Measurements from ENCODE around the gene AP3M1. TPM values are rescaled to one million over a fixed set of nuclear protein-coding genes. Genes with fewer than 3 reads are reported as not detected.

Gene AP3M1
- total and polyA plus RNA-seq, 12 donors, result 6.6 to 33.2 (median 27.4) TPM

DNA sequence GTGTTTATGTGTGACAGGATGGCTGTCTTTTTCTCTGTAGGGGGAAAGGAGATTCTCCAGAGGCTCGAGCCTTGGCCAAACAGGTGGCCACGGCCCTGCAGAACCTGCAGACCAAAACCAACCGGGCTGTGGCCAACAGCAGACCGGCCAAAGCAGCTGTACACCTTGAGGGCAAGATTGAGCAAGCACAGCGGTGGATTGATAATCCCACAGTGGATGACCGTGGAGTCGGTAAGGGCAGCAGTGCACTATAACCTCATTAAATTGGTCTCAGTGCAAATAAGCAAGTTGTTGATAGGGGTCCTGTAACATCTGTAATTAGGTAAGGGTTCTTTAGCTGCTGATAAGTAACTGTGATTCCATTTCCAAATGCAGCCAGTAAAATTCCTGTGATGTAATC is 56.4 kb downstream of the AP3M1 start:
- H3K27ac ChIP-seq, result no peak overlapping the region
- 92 to 96% methylated on average over 7 of the region's 7 CpGs for WGBS, 2 donors
- intact Hi-C loops (cut with DNase I), result no loop called here
- H3K27me3 ChIP-seq, result no peaks in the 10 kb centered on the region
- peaks cover 0 to 5% (median 0%) of the 10 kb centered on the region in 9 donors for H3K4me1 ChIP-seq
- H3K9me3 ChIP-seq, result no peaks in the 10 kb centered on the region
- H3K36me3 ChIP-seq, result peaks cover 0 to 100% (median 83%) of the 10 kb centered on the region in 9 donors
- DNase-seq (no peak), ATAC-seq (no peak)
- H3K4me3 ChIP-seq, result no peak overlapping the region
- TF ChIP-seq, protein P1, sequence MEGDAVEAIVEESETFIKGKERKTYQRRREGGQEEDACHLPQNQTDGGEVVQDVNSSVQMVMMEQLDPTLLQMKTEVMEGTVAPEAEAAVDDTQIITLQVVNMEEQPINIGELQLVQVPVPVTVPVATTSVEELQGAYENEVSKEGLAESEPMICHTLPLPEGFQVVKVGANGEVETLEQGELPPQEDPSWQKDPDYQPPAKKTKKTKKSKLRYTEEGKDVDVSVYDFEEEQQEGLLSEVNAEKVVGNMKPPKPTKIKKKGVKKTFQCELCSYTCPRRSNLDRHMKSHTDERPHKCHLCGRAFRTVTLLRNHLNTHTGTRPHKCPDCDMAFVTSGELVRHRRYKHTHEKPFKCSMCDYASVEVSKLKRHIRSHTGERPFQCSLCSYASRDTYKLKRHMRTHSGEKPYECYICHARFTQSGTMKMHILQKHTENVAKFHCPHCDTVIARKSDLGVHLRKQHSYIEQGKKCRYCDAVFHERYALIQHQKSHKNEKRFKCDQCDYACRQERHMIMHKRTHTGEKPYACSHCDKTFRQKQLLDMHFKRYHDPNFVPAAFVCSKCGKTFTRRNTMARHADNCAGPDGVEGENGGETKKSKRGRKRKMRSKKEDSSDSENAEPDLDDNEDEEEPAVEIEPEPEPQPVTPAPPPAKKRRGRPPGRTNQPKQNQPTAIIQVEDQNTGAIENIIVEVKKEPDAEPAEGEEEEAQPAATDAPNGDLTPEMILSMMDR (IDR thresholded peaks at IDR 0.05), result no peak

DNA sequence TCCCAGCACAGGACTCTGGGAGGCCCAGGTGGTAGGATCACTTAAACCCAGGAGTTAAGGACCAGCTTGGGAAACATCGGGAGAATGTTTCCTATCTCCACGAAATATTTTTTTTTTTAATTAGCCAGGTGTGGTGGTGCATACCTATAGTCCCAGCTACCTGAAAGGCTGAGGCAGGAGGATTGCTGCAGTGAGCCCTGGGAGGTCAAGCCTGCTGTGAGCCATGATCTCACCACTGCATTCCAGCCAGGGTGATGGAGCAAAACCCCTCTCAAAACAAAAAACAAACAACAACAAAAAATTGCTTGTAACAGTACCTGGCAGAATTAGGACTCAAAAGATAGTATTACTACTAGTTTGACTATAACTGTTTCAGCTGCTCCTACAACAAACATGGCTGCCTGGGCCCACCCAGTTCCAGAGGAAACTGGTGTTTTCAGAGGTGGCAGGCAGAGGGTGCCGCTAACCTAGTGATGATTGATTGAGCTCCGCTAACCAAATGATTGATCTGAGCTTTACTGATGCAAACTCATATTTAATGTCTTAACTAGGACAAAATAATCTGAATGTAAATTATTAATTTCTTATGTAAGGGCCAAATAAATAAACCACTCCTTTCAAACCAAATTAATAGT is 57.0 kb downstream of the AP3M1 start:
- TF ChIP-seq, protein P1 (IDR thresholded peaks at IDR 0.05), result no peak
- no peaks in the 10 kb centered on the region for H3K27me3 ChIP-seq
- peaks cover 0 to 100% (median 83%) of the 10 kb centered on the region in 9 donors for H3K36me3 ChIP-seq
- intact Hi-C loops (cut with DNase I), result no loop called here
- ATAC-seq (no peak), DNase-seq (no peak)
- H3K4me3 ChIP-seq, result no peak overlapping the region
- H3K9me3 ChIP-seq, result no peaks in the 10 kb centered on the region
- peaks cover 0 to 6% (median 0%) of the 10 kb centered on the region in 9 donors for H3K4me1 ChIP-seq
- H3K27ac ChIP-seq, result no peak overlapping the region
- 95 to 97% methylated on average over 4 of the region's 4 CpGs for WGBS, 2 donors

DNA sequence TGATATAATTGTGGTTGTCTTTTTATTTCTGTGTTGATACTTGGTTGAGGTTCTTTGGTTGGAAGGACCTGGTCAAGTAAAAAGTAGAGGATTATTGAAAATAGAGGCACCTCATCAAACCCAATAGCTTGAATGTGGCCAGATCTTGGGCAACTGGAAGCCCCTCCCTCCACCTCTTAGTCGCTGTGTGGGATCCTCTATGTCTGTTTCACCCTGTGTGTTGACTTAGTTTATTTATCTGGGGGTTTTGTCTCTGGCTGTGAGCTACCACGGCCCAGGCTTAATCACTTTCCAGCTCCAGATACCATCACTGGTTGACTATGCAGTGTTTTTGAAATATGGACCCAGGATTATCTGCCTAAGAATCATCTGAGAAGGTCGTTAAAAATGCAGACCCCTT is 58.3 kb downstream of the AP3M1 start:
- DNase-seq (no peak), ATAC-seq (no peak)
- H3K36me3 ChIP-seq, result peaks cover 0 to 99% (median 71%) of the 10 kb centered on the region in 9 donors
- no peaks in the 10 kb centered on the region for H3K9me3 ChIP-seq
- WGBS, 2 donors, result 85 to 90% methylated on average over 3 of the region's 3 CpGs
- TF ChIP-seq, protein P1 (IDR thresholded peaks at IDR 0.05), result no peak
- no peak overlapping the region for H3K4me3 ChIP-seq
- no peak overlapping the region for H3K27ac ChIP-seq
- intact Hi-C loops (cut with DNase I), result no loop called here
- H3K4me1 ChIP-seq, result peaks cover 0 to 10% (median 0%) of the 10 kb centered on the region in 9 donors
- no peaks in the 10 kb centered on the region for H3K27me3 ChIP-seq

DNA sequence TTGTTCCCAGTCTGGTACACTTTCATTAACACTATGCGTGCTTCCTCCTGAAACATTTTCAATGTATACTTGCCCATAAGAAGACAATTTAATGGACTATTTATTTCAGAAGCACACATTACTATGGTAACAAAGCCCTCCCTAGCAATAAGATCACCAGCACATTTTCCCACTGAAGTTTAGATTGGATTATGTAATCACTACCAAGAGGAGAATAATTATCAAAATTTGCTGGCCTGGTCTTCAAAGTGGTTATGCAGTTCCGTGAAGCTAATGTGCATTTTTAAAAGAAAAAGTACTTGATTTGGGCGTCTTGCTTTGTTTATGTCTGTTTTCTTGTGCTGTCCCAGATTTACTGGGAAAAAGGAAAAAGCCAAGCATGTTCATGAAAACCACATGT is 61.9 kb downstream of the AP3M1 start:
- Histone ChIP-seq H3K27ac (no peak overlapping the region), H3K4me3 (no peak overlapping the region), H3K4me1 (peaks cover 0 to 15% (median 0%) of the 10 kb centered on the region in 9 donors), H3K27me3 (no peaks in the 10 kb centered on the region), H3K9me3 (no peaks in the 10 kb centered on the region), H3K36me3 (peaks cover 0 to 98% (median 36%) of the 10 kb centered on the region in 9 donors)
- 47 to 66% methylated on average over 3 of the region's 3 CpGs for WGBS, 2 donors
- TF ChIP-seq, protein P1 (IDR thresholded peaks at IDR 0.05), result no peak
- ATAC-seq (no peak), DNase-seq (no peak)
- intact Hi-C loops (cut with DNase I), result loop anchor here in 3 of 10 donors (10.0 kb wide), 2 partner anchors 124 to 204 kb away; no protein-coding TSS in a partner anchor
